Caco-2 (cell line): ENCODE measurements around the gene COL5A1. TPM values are rescaled to one million over a fixed set of nuclear protein-coding genes. Genes with fewer than 3 reads are reported as not detected.

ENCODE experiments used
- BruUV-seq: library from RNA; stranded (reverse); fragments of 400-500 nt; replicated peaks from 2 replicates; lab custom pipeline; 2021; lab: Mats Ljungman, UMichigan
- CTCF ChIA-PET: fragments of 300-600 bp; sonication (Branson Sonifier 250); formaldehyde crosslinking; loops from one replicate; lab custom pipeline; 2022; ENCODE audit warnings: antibody characterized with exemption; lab: Charles Lee
- POLR2A ChIA-PET: fragments of 300-600 bp; sonication (Branson Sonifier 250); formaldehyde crosslinking; loops from one replicate; lab custom pipeline; 2022; ENCODE audit warnings: antibody characterized with exemption; lab: Charles Lee
- DNase-seq, 2 experiments: peaks; one replicate each; pipeline versions ENCODE4 v3.0.0 to v3.0.0-alpha.2; 2020 to 2022
- H3K27me3 ChIP-seq: replicated peaks from 2 replicates; pipeline ENCODE4 v1.6.0; 2011; ENCODE audit warnings: low read length; ENCODE audit not compliant: control insufficient read depth, insufficient read depth
- H3K36me3 ChIP-seq: 2 replicates; pipeline ENCODE4 v1.5.1; 2011; ENCODE audit warnings: low read length; ENCODE audit not compliant: control insufficient read depth, insufficient read depth
- H3K4me1 ChIP-seq: fragments of 250-450 bp; sonication (Bioruptor Pico); 2 replicates; pipeline ENCODE4 v1.5.1; 2020; ENCODE audit warnings: mild to moderate bottlenecking
- H3K4me3 ChIP-seq: 2 replicates; pipeline ENCODE4 v1.5.1; 2011; ENCODE audit warnings: low read depth, mild to moderate bottlenecking, control low read depth, low read length
- H3K9me3 ChIP-seq: fragments of 250-450 bp; sonication (Bioruptor Pico); 2 replicates; pipeline ENCODE4 v1.5.1; 2020; ENCODE audit warnings: mild to moderate bottlenecking, moderate library complexity
- H3K27ac Mint-ChIP-seq: one replicate; pipeline ENCODE4 v1.8.0; 2022; ENCODE audit warnings: mixed read lengths; ENCODE audit not compliant: unreplicated experiment
- H3K27me3 Mint-ChIP-seq: one replicate; pipeline ENCODE4 v1.8.0; 2022; ENCODE audit warnings: mixed read lengths; ENCODE audit not compliant: insufficient read depth, unreplicated experiment
- H3K36me3 Mint-ChIP-seq: one replicate; pipeline ENCODE4 v1.8.0; 2022; ENCODE audit warnings: mild to moderate bottlenecking, mixed read lengths; ENCODE audit not compliant: insufficient read depth, unreplicated experiment
- H3K4me1 Mint-ChIP-seq: one replicate; pipeline ENCODE4 v1.8.0; 2022; ENCODE audit warnings: low read depth, mixed read lengths; ENCODE audit not compliant: unreplicated experiment
- H3K4me3 Mint-ChIP-seq: one replicate; pipeline ENCODE4 v1.8.0; 2022; ENCODE audit warnings: mild to moderate bottlenecking, moderate library complexity, mixed read lengths; ENCODE audit not compliant: unreplicated experiment
- H3K9me3 Mint-ChIP-seq: one replicate; pipeline ENCODE4 v1.8.0; 2022; ENCODE audit warnings: mixed read lengths; ENCODE audit not compliant: unreplicated experiment
- CTCF ChIP-seq, 2 experiments: fragments of 200-600 bp in 1 of 2; IDR thresholded peaks; 1 replicate in 1 of 2; 2 replicates in 1 of 2; pipeline versions ENCODE4 v1.5.1 to v1.8.0; 2011 to 2022; ENCODE audit warnings: antibody characterized with exemption in 1 of 2, control low read depth in 1 of 2, inconsistent platforms in 1 of 2, low read depth in 1 of 2, low read length in 1 of 2, mild to moderate bottlenecking in 1 of 2, moderate library complexity in 1 of 2; ENCODE audit not compliant: insufficient read depth in 1 of 2, severe bottlenecking in 1 of 2, unreplicated experiment in 1 of 2
- intact Hi-C: fragments of 100-400 bp; cut with micrococcal nuclease; formaldehyde crosslinking; loops from one replicate; pipeline ENCODE4 v1.10.0; 2022; ENCODE audit not compliant: unreplicated experiment
- total RNA-seq: library from RNA; stranded (reverse); gene quantifications from 2 replicates; pipeline ENCODE4 v1.2.3, GENCODE V29; 2022

The COL5A1 gene
- total RNA-seq, 1 experiment from 2014 or later, result 4.8 TPM

GRCh38 chr9:134671341-134672113 lies 29.9 kb downstream of the COL5A1 start:
- H3K36me3 ChIP-seq, result no peaks in the 10 kb centered on the region
- H3K9me3 ChIP-seq, result peaks cover 7% of the 10 kb centered on the region; the same call in 1 of the 2 replicates
- no peaks in the 10 kb centered on the region for H3K27me3 ChIP-seq
- Mint-ChIP-seq H3K27ac (no peak overlapping the region), H3K9me3 (peaks cover 33% of the 10 kb centered on the region), H3K4me3 (no peak overlapping the region), H3K36me3 (no peaks in the 10 kb centered on the region), H3K4me1 (peaks cover 14% of the 10 kb centered on the region), H3K27me3 (peaks cover 4% of the 10 kb centered on the region)
- ChIA-PET CTCF (no interaction called here), POLR2A (no interaction called here)
- H3K4me1 ChIP-seq, result peaks cover 14% of the 10 kb centered on the region; the same call in 1 of the 2 replicates
- no peak overlapping the region for H3K4me3 ChIP-seq
- intact Hi-C loops, result no loop called here
- no peak for TF ChIP-seq CTCF (IDR thresholded peaks at IDR 0.05; ENCODE audit: insufficient read depth in 1 of 2, low read depth in 1 of 2, low read length in 1 of 2, severe bottlenecking in 1 of 2, unreplicated experiment in 1 of 2)
- BruUV-seq, result no TSS peak
- no peak for DNase-seq

GRCh38 chr9:134676361-134676760 lies 34.8 kb downstream of the COL5A1 start:
- Histone ChIP-seq H3K4me1 (no peaks in the 10 kb centered on the region), H3K9me3 (peaks cover 7% of the 10 kb centered on the region; the same call in 1 of the 2 replicates), H3K36me3 (no peaks in the 10 kb centered on the region), H3K27me3 (no peaks in the 10 kb centered on the region), H3K4me3 (no peak overlapping the region)
- TF ChIP-seq CTCF (IDR thresholded peaks at IDR 0.05; ENCODE audit: insufficient read depth in 1 of 2, low read depth in 1 of 2, low read length in 1 of 2, severe bottlenecking in 1 of 2, unreplicated experiment in 1 of 2), result no peak
- ChIA-PET CTCF (no interaction called here), POLR2A (no interaction called here)
- no peaks in the 10 kb centered on the region for H3K36me3 Mint-ChIP-seq
- intact Hi-C loops, result no loop called here
- DNase-seq, result no peak
- peaks cover 23% of the 10 kb centered on the region for H3K9me3 Mint-ChIP-seq
- no peak overlapping the region for H3K4me3 Mint-ChIP-seq
- no peaks in the 10 kb centered on the region for H3K4me1 Mint-ChIP-seq
- peaks cover 10% of the 10 kb centered on the region for H3K27me3 Mint-ChIP-seq
- no peak overlapping the region for H3K27ac Mint-ChIP-seq
- BruUV-seq, result no TSS peak

- Histone ChIP-seq H3K9me3 (peaks cover 7% of the 10 kb centered on the region; the same call in 1 of the 2 replicates), H3K36me3 (no peaks in the 10 kb centered on the region), H3K4me1 (no peaks in the 10 kb centered on the region), H3K27me3 (no peaks in the 10 kb centered on the region), H3K4me3 (no peak overlapping the region)
- Mint-ChIP-seq H3K27me3 (peaks cover 10% of the 10 kb centered on the region), H3K4me3 (no peak overlapping the region), H3K9me3 (peaks cover 23% of the 10 kb centered on the region), H3K27ac (no peak overlapping the region), H3K4me1 (no peaks in the 10 kb centered on the region), H3K36me3 (no peaks in the 10 kb centered on the region)
- no peak for TF ChIP-seq CTCF (IDR thresholded peaks at IDR 0.05; ENCODE audit: insufficient read depth in 1 of 2, low read depth in 1 of 2, low read length in 1 of 2, severe bottlenecking in 1 of 2, unreplicated experiment in 1 of 2)
- DNase-seq, result no peak
- BruUV-seq, result no TSS peak
- ChIA-PET POLR2A (no interaction called here), CTCF (no interaction called here)
- intact Hi-C loops, result no loop called here
These were observed 35.3 kb downstream of the COL5A1 start for GRCh38 chr9:134676886-134677285.
